HL-60 (cell line): ENCODE results near the gene GALP.

ENCODE experiments used
- DNase-seq, 2 experiments: peaks; one replicate each; pipeline ENCODE4 v3.0.0-alpha.2; 2010 to 2020; ENCODE audit warnings: low read depth in 1 of 2, low spot score in 1 of 2
- H3K27ac ChIP-seq: fragments of 250-450 bp; sonication (Bioruptor Pico); replicated peaks from 2 replicates; pipeline ENCODE4 v1.5.1; 2020; ENCODE audit warnings: mild to moderate bottlenecking, moderate library complexity
- H3K27me3 ChIP-seq: fragments of 250-450 bp; sonication (Bioruptor Pico); 2 replicates; pipeline ENCODE4 v1.5.1; 2021; ENCODE audit warnings: mild to moderate bottlenecking, moderate library complexity; ENCODE audit not compliant: insufficient read depth, poor library complexity, severe bottlenecking
- H3K4me3 ChIP-seq: replicated peaks from 2 replicates; pipeline ENCODE4 v1.5.1; 2011; ENCODE audit warnings: mild to moderate bottlenecking, control low read depth, low read length; ENCODE audit not compliant: insufficient read depth
- CTCF ChIP-seq: IDR thresholded peaks from one replicate; pipeline ENCODE4 v1.5.1; 2011; ENCODE audit warnings: low read length, control low read depth, inconsistent platforms; ENCODE audit not compliant: insufficient read depth
- GABPA ChIP-seq: IDR thresholded peaks from 2 replicates; pipeline ENCODE4 v1.6.1; 2012; ENCODE audit warnings: low read depth
- POLR2AphosphoS5 ChIP-seq: IDR thresholded peaks from 2 replicates; pipeline ENCODE4 v1.6.1; 2012; ENCODE audit warnings: low read depth
- SPI1 ChIP-seq: IDR thresholded peaks from 2 replicates; pipeline ENCODE4 v1.6.1; 2012; ENCODE audit warnings: low read depth, mild to moderate bottlenecking, borderline replicate concordance
- TF ChIP-seq, protein P1 (sequence below): IDR thresholded peaks from 2 replicates; pipeline ENCODE4 v1.6.1; 2012; ENCODE audit warnings: low read depth; ENCODE audit not compliant: insufficient replicate concordance

The GALP gene

GRCh38 chr19:56155124-56155687 lies 20.6 kb upstream of the GALP start:
- no peak for DNase-seq
- no peak overlapping the region for H3K27ac ChIP-seq
- TF ChIP-seq, protein P1, sequence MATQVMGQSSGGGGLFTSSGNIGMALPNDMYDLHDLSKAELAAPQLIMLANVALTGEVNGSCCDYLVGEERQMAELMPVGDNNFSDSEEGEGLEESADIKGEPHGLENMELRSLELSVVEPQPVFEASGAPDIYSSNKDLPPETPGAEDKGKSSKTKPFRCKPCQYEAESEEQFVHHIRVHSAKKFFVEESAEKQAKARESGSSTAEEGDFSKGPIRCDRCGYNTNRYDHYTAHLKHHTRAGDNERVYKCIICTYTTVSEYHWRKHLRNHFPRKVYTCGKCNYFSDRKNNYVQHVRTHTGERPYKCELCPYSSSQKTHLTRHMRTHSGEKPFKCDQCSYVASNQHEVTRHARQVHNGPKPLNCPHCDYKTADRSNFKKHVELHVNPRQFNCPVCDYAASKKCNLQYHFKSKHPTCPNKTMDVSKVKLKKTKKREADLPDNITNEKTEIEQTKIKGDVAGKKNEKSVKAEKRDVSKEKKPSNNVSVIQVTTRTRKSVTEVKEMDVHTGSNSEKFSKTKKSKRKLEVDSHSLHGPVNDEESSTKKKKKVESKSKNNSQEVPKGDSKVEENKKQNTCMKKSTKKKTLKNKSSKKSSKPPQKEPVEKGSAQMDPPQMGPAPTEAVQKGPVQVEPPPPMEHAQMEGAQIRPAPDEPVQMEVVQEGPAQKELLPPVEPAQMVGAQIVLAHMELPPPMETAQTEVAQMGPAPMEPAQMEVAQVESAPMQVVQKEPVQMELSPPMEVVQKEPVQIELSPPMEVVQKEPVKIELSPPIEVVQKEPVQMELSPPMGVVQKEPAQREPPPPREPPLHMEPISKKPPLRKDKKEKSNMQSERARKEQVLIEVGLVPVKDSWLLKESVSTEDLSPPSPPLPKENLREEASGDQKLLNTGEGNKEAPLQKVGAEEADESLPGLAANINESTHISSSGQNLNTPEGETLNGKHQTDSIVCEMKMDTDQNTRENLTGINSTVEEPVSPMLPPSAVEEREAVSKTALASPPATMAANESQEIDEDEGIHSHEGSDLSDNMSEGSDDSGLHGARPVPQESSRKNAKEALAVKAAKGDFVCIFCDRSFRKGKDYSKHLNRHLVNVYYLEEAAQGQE: no peak
- TF ChIP-seq CTCF: peak; percentile 6

DNA sequence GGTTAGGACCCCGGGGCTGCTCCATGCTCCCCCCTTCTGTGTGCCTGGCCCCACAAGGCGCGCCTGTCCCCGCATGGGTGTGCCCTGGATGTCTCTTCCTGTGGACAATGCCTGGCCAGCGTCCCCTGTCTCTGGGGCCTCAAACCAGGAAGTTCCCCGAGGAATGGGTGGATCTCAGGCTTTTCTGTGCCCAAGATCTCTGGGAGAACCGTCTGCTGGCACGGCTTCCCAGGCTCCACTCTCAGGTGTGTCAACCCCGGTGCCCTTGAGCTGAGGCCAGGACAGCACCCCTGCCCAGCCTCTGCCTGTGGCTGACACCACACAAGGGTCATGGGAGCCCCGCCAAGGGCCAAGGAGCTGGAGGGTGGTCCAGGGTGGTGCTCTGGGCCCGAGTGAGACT lies 19.0 kb upstream of the GALP start:
- no peak for DNase-seq
- H3K27ac ChIP-seq: no peak overlapping the region
- TF ChIP-seq SPI1: no peak
- TF ChIP-seq, protein P1: no peak
- no peak for TF ChIP-seq CTCF
- TF ChIP-seq GABPA: no peak
- TF ChIP-seq POLR2AphosphoS5: no peak

More at GRCh38 chr19:56155124-56155687, 20.6 kb upstream of the GALP start:
- H3K27me3 ChIP-seq: no peaks in the 10 kb centered on the region
- no peak overlapping the region for H3K4me3 ChIP-seq

GRCh38 chr19:56158170-56158757 lies 17.5 kb upstream of the GALP start:
- DNase-seq: no peak
- Histone ChIP-seq H3K27me3 (no peaks in the 10 kb centered on the region), H3K27ac (no peak overlapping the region), H3K4me3 (no peak overlapping the region)
- TF ChIP-seq, protein P1: no peak
- TF ChIP-seq GABPA (no peak), SPI1 (no peak), POLR2AphosphoS5 (no peak)

More for the DNA sequence above, 19.0 kb upstream of the GALP start:
- Histone ChIP-seq H3K27me3 (no peaks in the 10 kb centered on the region), H3K4me3 (no peak overlapping the region)
